Progenitor cell of endocrine pancreas (in vitro differentiated cells): ENCODE results near the gene DOK4. TPM values are rescaled to one million over a fixed set of nuclear protein-coding genes. Genes with fewer than 3 reads are reported as not detected.

Experiments used
- DNase-seq: peaks from one replicate; pipeline ENCODE4 v3.0.0; 2021; ENCODE audit warnings: low spot score; ENCODE audit not compliant: unreplicated experiment
- H3K27ac Mint-ChIP-seq: 2 replicates; pipeline ENCODE4 v1.8.0; 2021; ENCODE audit warnings: mild to moderate bottlenecking, moderate library complexity, mixed read lengths
- H3K27me3 Mint-ChIP-seq: 2 replicates; pipeline ENCODE4 v1.8.0; 2021; ENCODE audit warnings: mixed read lengths
- H3K36me3 Mint-ChIP-seq: 2 replicates; pipeline ENCODE4 v1.8.0; 2022; ENCODE audit warnings: mixed read lengths; ENCODE audit not compliant: insufficient read depth
- H3K4me1 Mint-ChIP-seq: 2 replicates; pipeline ENCODE4 v1.8.0; 2021; ENCODE audit warnings: low read depth, mixed read lengths
- H3K4me3 Mint-ChIP-seq: 2 replicates; pipeline ENCODE4 v1.8.0; 2021; ENCODE audit warnings: low read depth, mild to moderate bottlenecking, moderate library complexity, mixed read lengths
- H3K9me3 Mint-ChIP-seq: 2 replicates; pipeline ENCODE4 v1.8.0; 2021; ENCODE audit warnings: low read depth, mixed read lengths
- total RNA-seq: library from RNA; stranded (reverse); gene quantifications from 2 replicates; pipeline ENCODE4 v1.2.1, GENCODE V29; 2021
- TF ChIP-seq, protein P1 (sequence below): fragments of 200-600 bp; sonication (generic); IDR thresholded peaks from one replicate; pipeline ENCODE4 v1.5.0; 2021; ENCODE audit warnings: antibody characterized with exemption, mild to moderate bottlenecking; ENCODE audit not compliant: unreplicated experiment

DOK4 gene
- total RNA-seq, 1 donor from 2014 or later: 35.0 TPM

DNA sequence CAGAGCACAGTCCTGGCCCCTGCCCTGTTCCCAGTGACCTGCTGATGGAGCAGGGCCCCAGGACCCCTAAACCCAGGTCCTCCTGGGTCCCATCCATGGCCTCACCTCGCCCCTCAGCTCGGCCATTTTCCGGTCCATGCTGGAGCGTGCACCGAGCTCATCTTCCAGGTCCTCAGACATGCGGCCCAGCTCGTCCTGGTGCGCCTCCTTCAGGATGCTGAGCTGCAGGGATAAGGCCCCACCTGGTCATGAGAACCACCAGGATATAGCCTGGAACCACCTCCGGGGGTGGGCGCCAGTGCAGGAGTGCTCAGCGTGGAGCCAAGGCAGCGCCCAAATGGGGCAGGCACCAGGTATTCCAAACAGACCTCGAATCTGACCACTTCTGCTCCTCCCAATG is 32.2 kb upstream of the DOK4 start:
- TF ChIP-seq, protein P1, sequence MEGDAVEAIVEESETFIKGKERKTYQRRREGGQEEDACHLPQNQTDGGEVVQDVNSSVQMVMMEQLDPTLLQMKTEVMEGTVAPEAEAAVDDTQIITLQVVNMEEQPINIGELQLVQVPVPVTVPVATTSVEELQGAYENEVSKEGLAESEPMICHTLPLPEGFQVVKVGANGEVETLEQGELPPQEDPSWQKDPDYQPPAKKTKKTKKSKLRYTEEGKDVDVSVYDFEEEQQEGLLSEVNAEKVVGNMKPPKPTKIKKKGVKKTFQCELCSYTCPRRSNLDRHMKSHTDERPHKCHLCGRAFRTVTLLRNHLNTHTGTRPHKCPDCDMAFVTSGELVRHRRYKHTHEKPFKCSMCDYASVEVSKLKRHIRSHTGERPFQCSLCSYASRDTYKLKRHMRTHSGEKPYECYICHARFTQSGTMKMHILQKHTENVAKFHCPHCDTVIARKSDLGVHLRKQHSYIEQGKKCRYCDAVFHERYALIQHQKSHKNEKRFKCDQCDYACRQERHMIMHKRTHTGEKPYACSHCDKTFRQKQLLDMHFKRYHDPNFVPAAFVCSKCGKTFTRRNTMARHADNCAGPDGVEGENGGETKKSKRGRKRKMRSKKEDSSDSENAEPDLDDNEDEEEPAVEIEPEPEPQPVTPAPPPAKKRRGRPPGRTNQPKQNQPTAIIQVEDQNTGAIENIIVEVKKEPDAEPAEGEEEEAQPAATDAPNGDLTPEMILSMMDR: no peak
- Mint-ChIP-seq H3K27ac (no peak overlapping the region), H3K9me3 (no peaks in the 10 kb centered on the region), H3K4me3 (no peak overlapping the region), H3K27me3 (no peaks in the 10 kb centered on the region), H3K36me3 (peaks cover 17% of the 10 kb centered on the region), H3K4me1 (no peaks in the 10 kb centered on the region)
- DNase-seq: no peak

GRCh38 chr16:57517397-57518367 is 31.4 kb upstream of the DOK4 start:
- no peak for DNase-seq
- TF ChIP-seq, protein P1: no peak
- no peak overlapping the region for H3K4me3 Mint-ChIP-seq
- H3K4me1 Mint-ChIP-seq: no peaks in the 10 kb centered on the region
- H3K9me3 Mint-ChIP-seq: no peaks in the 10 kb centered on the region
- no peaks in the 10 kb centered on the region for H3K27me3 Mint-ChIP-seq
- no peak overlapping the region for H3K27ac Mint-ChIP-seq
- peaks cover 17% of the 10 kb centered on the region for H3K36me3 Mint-ChIP-seq

DNA sequence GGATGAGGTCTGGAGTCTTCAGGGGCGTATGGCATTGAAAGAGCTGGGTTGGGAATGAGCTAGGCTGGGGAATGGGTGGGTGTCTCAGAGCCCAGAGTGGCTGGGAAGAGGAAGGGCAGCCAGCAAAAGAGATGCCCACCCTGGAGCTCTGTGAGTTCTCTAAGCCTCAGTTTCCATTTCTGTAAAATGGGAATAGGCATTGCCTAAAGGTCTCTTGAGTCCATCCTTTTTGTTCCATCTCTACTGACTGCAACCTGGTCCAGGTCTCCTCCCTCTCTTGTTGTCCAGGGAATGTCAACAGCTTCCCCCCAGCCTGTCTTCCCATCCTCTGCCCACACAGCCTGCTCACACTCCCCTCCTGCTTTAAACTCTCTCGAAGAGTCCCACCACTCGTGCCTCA is 30.5 kb upstream of the DOK4 start:
- Mint-ChIP-seq H3K36me3 (peaks cover 19% of the 10 kb centered on the region), H3K4me3 (no peak overlapping the region), H3K27ac (no peak overlapping the region), H3K4me1 (no peaks in the 10 kb centered on the region), H3K9me3 (no peaks in the 10 kb centered on the region), H3K27me3 (no peaks in the 10 kb centered on the region)
- DNase-seq: no peak
- TF ChIP-seq, protein P1: no peak

- no peak overlapping the region for H3K27ac Mint-ChIP-seq
- H3K4me1 Mint-ChIP-seq: no peaks in the 10 kb centered on the region
- H3K4me3 Mint-ChIP-seq: no peak overlapping the region
- no peaks in the 10 kb centered on the region for H3K27me3 Mint-ChIP-seq
- no peaks in the 10 kb centered on the region for H3K9me3 Mint-ChIP-seq
- peaks cover 19% of the 10 kb centered on the region for H3K36me3 Mint-ChIP-seq
- TF ChIP-seq, protein P1: no peak
- no peak for DNase-seq
These were observed 30.0 kb upstream of the DOK4 start for GRCh38 chr16:57516176-57516725.

GRCh38 chr16:57514791-57515600 is 28.7 kb upstream of the DOK4 start:
- Mint-ChIP-seq H3K4me3 (no peak overlapping the region), H3K9me3 (no peaks in the 10 kb centered on the region), H3K36me3 (peaks cover 19% of the 10 kb centered on the region), H3K27me3 (no peaks in the 10 kb centered on the region), H3K4me1 (peaks cover 7% of the 10 kb centered on the region), H3K27ac (no peak overlapping the region)
- no peak for DNase-seq
- TF ChIP-seq, protein P1: no peak
